GM12801 (cell line): Measurements from ENCODE around the gene PIGC.

Experiments used
- CTCF ChIP-seq: IDR thresholded peaks from one replicate; pipeline ENCODE4 v1.5.1; 2011; ENCODE audit warnings: control low read depth; ENCODE audit not compliant: insufficient read length; ENCODE audit errors: extremely low read depth

The PIGC gene

GRCh38 chr1:172468296-172468695 is 24.4 kb upstream of the PIGC start:
- TF ChIP-seq CTCF, result no peak

- no peak for TF ChIP-seq CTCF
Measured at GRCh38 chr1:172467446-172467845, 23.6 kb upstream of the PIGC start.

GRCh38 chr1:172466795-172467407 is 23.0 kb upstream of the PIGC start:
- TF ChIP-seq CTCF, result no peak

DNA sequence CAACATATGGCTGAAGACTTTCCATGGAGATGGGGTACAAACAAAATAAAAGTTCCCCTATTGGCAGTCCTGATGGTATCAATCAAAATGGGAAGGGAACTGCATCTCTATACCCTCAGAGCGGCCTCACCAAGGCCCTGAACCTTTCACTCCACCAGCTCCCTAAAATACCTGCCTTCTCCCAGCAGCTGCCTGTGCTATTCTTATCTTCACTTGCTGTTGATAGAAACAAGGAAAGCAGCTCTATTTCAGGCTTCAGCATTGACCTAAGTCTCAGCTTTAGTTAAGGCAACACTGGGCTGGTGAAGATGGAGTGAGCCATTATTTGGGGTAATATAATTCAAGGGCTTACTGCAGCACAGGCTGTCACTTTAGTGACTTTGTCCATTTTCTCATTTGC is 21.7 kb upstream of the PIGC start:
- no peak for TF ChIP-seq CTCF

DNA sequence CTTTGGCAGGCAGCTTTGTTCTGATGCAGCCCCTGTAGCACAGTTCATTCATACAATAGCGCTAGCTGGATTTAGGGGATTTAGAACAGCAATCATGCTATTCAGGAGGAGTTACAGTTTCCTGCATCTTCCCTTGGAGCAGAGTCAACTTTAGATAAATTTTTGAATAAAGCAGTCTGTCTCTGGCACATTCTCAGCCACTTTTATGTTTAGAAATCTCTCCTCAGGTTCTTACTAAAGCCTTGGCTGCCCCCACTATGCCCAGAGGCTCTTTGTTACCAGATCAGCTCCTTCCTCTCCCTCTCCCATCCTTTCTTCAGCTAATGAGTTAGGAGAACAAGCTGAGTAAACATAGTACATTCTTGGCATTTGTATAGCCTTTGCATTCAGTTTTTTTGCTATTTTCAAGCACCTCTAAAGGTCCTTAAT is 17.0 kb upstream of the PIGC start:
- no peak for TF ChIP-seq CTCF

- TF ChIP-seq CTCF, result no peak
Measured at GRCh38 chr1:172460177-172460576, 16.3 kb upstream of the PIGC start.

DNA sequence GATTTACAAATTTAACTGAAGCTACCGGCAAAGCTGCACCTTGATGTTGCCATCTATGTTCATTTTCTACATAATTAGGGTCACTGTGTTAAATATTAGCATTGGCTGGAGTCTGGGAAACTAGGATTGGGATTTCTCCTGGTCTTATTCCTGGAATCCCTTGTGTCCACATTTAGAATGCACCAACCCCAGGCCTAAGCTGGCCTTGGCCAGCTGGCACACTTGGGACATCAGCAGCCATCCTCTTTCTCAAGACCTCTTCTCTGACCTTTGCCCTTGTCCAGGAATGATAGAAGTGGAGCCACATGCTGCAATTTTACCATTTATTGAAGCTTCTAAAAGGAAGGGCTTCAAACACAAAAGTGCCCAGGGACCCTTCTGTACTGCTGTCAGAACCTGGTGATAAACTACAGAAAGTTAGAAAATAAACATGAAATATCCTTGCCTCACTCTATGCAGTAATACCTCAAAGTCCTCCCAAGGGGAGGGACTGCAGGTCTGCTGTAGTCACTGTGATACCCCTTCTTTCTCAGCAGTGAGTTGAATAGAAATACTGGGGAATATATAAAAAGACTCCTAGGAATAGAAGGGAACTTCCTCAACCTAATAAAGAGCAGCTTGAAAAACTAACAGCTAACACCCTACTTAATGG is 13.7 kb upstream of the PIGC start:
- TF ChIP-seq CTCF, result no peak
